CD14-positive monocyte (primary cell): Measurements from ENCODE around the gene FOXC1. TPM values are rescaled to one million over a fixed set of nuclear protein-coding genes. Genes with fewer than 3 reads are reported as not detected.

Experiments
- DNase-seq, 3 donors: peaks; one replicate each; pipeline ENCODE4 v3.0.0-alpha.2; 2011 to 2022
- H2AFZ ChIP-seq: 2 replicates; pipeline ENCODE4 v1.6.0; 2012; ENCODE audit warnings: mild to moderate bottlenecking, low read depth, low read length, inconsistent platforms; ENCODE audit not compliant: insufficient read depth, poor library complexity, severe bottlenecking
- H3K27ac ChIP-seq, 2 donors: 1 replicate in 1 of 2; 2 replicates in 1 of 2; pipeline ENCODE4 v1.5.1; 2012 to 2013; ENCODE audit warnings: low read length in 2 of 2, control low read depth in 1 of 2, inconsistent platforms in 1 of 2, low read depth in 1 of 2, mild to moderate bottlenecking in 1 of 2
- H3K27me3 ChIP-seq, 2 donors: one replicate each; pipeline versions ENCODE4 v1.6.0 to v1.6.1; 2011 to 2013; ENCODE audit warnings: low read length in 2 of 2; ENCODE audit not compliant: control insufficient read depth in 2 of 2, insufficient read depth in 2 of 2
- H3K36me3 ChIP-seq, 2 donors: replicated peaks in 1 of 2; 1 replicate in 1 of 2; 2 replicates in 1 of 2; pipeline versions ENCODE4 v1.5.1 to v1.6.1; 2012 to 2013; ENCODE audit warnings: low read length in 2 of 2, control low read depth in 1 of 2, inconsistent platforms in 1 of 2, mild to moderate bottlenecking in 1 of 2; ENCODE audit not compliant: insufficient read depth in 2 of 2, control insufficient read depth in 1 of 2
- H3K4me1 ChIP-seq, 2 donors: 1 replicate in 1 of 2; 2 replicates in 1 of 2; pipeline versions ENCODE4 v1.5.1 to v1.6.1; 2012 to 2013; ENCODE audit warnings: low read length in 2 of 2, control low read depth in 1 of 2, inconsistent platforms in 1 of 2, mild to moderate bottlenecking in 1 of 2, moderate library complexity in 1 of 2; ENCODE audit not compliant: insufficient read depth in 2 of 2, control insufficient read depth in 1 of 2
- H3K4me2 ChIP-seq: replicated peaks from 2 replicates; pipeline ENCODE3; 2012; ENCODE audit warnings: low read length, moderate library complexity, mild to moderate bottlenecking; ENCODE audit not compliant: poor library complexity, severe bottlenecking; ENCODE audit errors: extremely low read depth
- H3K4me3 ChIP-seq, 3 experiments: fragments of 200-600 bp in 1 of 3; sonication (generic) in 1 of 3; replicated peaks in 1 of 3; 1 replicate in 2 of 3; 2 replicates in 1 of 3; pipeline ENCODE4 v1.5.1; 2011 to 2013; ENCODE audit warnings: low read length in 3 of 3, mild to moderate bottlenecking in 3 of 3, control low read depth in 2 of 3, low read depth in 2 of 3, inconsistent platforms in 1 of 3, moderate library complexity in 1 of 3
- H3K79me2 ChIP-seq: 2 replicates; pipeline ENCODE4 v1.6.0; 2012; ENCODE audit warnings: mild to moderate bottlenecking, control low read depth, inconsistent platforms, low read length, moderate library complexity; ENCODE audit not compliant: insufficient read depth
- H3K9ac ChIP-seq: 2 replicates; pipeline ENCODE4 v1.6.0; 2017; ENCODE audit warnings: low read length, mild to moderate bottlenecking; ENCODE audit not compliant: insufficient read depth, poor library complexity, severe bottlenecking
- H3K9me3 ChIP-seq, 2 donors: replicated peaks in 1 of 2; 1 replicate in 1 of 2; 2 replicates in 1 of 2; pipeline versions ENCODE4 v1.5.1 to v1.6.1; 2012 to 2013; ENCODE audit warnings: low read length in 2 of 2, control low read depth in 1 of 2; ENCODE audit not compliant: control insufficient read depth in 1 of 2, insufficient read depth in 1 of 2
- H4K20me1 ChIP-seq: 2 replicates; pipeline ENCODE4 v1.6.0; 2012; ENCODE audit warnings: mild to moderate bottlenecking, low read length, control low read depth, moderate library complexity; ENCODE audit not compliant: insufficient read depth
- H3K27ac Mint-ChIP-seq, 7 donors: one replicate each; pipeline ENCODE4 v1.8.0; 2020; ENCODE audit warnings: mild to moderate bottlenecking in 7 of 7, mixed read lengths in 7 of 7, moderate library complexity in 6 of 7, inconsistent platforms in 2 of 7
- H3K27me3 Mint-ChIP-seq, 3 donors: one replicate each; pipeline ENCODE4 v1.8.0; 2021 to 2022; ENCODE audit warnings: low read depth in 3 of 3, mild to moderate bottlenecking in 3 of 3, mixed read lengths in 3 of 3, moderate library complexity in 3 of 3, inconsistent platforms in 1 of 3
- H3K36me3 Mint-ChIP-seq, 2 donors: one replicate each; pipeline ENCODE4 v1.8.0; 2020; ENCODE audit warnings: mixed read lengths in 2 of 2, inconsistent platforms in 1 of 2, mild to moderate bottlenecking in 1 of 2
- H3K4me1 Mint-ChIP-seq: one replicate; pipeline ENCODE4 v1.8.0; 2020; ENCODE audit warnings: mild to moderate bottlenecking, mixed read lengths
- H3K4me3 Mint-ChIP-seq, 2 donors: one replicate each; pipeline ENCODE4 v1.8.0; 2020; ENCODE audit warnings: mild to moderate bottlenecking in 2 of 2, mixed read lengths in 2 of 2, moderate library complexity in 1 of 2
- H3K9me3 Mint-ChIP-seq, 7 donors: one replicate each; pipeline ENCODE4 v1.8.0; 2020 to 2022; ENCODE audit warnings: mixed read lengths in 7 of 7, mild to moderate bottlenecking in 6 of 7, moderate library complexity in 6 of 7, inconsistent platforms in 2 of 7
- WGBS: methylation state at CpG from one replicate; pipeline ENCODE4 v1.1.5; 2013; ENCODE audit warnings: missing lambda C conversion rate; ENCODE audit not compliant: insufficient coverage; 5-methylcytosine and 5-hydroxymethylcytosine counted together
- intact Hi-C, 2 donors: fragments of 100-400 bp; cut with micrococcal nuclease; formaldehyde crosslinking; loops; one replicate each; pipeline versions ENCODE4 v1.15.0 to v1.15.1; 2023
- polyA plus RNA-seq, 3 donors: library from polyadenylated mRNA; depleted of rRNA in 1 of 3; unstranded in 2 of 3; stranded (reverse) in 1 of 3; fragments of 300-500 nt in 2 of 3; fragments of >200 nt in 1 of 3; fragmentation: Illumina TruSeq in 2 of 3; gene quantifications; 1 replicate in 2 of 3; 2 replicates in 1 of 3; pipeline ENCODE4 v1.2.3, GENCODE V29; 2012 to 2021
- TF ChIP-seq, protein P1 (sequence below): fragments of 200-600 bp; IDR thresholded peaks from one replicate; pipeline ENCODE4 v1.8.0; 2022; ENCODE audit warnings: antibody characterized with exemption, mild to moderate bottlenecking

FOXC1 gene
- polyA plus RNA-seq, 3 donors = 0.36 TPM; not detected in 2

DNA sequence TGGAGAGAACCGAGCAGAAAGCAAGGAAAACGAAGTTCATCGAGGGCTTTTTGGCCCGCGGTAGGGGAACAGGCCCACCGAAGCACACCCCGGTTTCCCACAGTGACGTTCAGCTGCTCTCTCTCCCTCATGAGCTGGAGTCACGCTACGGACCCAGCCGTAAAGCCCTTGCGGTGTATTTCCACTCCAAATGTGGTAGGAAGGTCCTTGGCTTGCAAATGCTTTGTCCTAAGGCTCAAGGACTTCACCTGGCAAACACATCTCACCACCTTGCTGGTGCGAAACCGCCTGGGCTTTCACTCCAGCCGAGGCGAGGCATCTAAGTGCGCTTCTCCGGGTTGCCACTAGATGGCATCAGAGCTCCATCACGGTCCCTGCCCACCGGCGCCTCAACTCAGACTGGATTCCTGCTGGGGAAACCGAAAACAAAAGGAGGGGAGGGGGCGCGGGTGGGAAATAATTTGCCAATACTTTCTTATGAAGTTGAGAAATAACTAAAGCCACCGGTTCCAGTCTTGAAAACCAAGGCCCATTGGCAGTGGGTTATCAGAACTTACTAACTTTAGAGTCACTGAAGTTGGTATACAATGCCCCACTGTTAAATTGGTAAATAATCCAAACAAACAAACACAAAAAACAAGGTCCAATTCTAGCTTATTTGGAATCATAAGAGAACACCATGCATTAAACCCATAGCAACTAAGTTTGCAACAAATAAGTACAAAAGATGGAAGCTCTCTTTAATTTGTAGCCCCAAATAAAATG is 13.4 kb upstream of the FOXC1 start:
- peaks cover 0 to 7% of the 10 kb centered on the region in 2 donors for H3K9me3 ChIP-seq
- H3K27me3 ChIP-seq = peaks cover 15 to 70% of the 10 kb centered on the region in 2 donors
- intact Hi-C loops = loop anchor here (2.0 to 10.0 kb wide), 4 partner anchors 759 to 1169 kb away; partner anchors contain the start of gene WRNIP1 (in 1 of the 2)
- no peak overlapping the region for H3K27ac ChIP-seq
- no peak overlapping the region for H3K9ac ChIP-seq
- 15% methylated on average over 17 of the region's 25 CpGs for WGBS
- Mint-ChIP-seq H3K27ac (peak overlapping the region in 1 of 7 donors; percentile 41), H3K27me3 (peaks cover 50 to 80% (median 56%) of the 10 kb centered on the region in 3 donors), H3K9me3 (peaks cover 0 to 3% (median 0%) of the 10 kb centered on the region in 7 donors), H3K36me3 (no peaks in the 10 kb centered on the region), H3K4me1 (peaks cover 9% of the 10 kb centered on the region), H3K4me3 (peak overlapping the region in 1 of 2 donors; percentile 68)
- H4K20me1 ChIP-seq = no peaks in the 10 kb centered on the region
- peaks cover 5 to 7% of the 10 kb centered on the region in 2 donors for H3K4me1 ChIP-seq
- H2AFZ ChIP-seq = peak overlapping the region; percentile 21
- H3K79me2 ChIP-seq = no peaks in the 10 kb centered on the region
- H3K4me3 ChIP-seq = no peak overlapping the region
- TF ChIP-seq, protein P1, sequence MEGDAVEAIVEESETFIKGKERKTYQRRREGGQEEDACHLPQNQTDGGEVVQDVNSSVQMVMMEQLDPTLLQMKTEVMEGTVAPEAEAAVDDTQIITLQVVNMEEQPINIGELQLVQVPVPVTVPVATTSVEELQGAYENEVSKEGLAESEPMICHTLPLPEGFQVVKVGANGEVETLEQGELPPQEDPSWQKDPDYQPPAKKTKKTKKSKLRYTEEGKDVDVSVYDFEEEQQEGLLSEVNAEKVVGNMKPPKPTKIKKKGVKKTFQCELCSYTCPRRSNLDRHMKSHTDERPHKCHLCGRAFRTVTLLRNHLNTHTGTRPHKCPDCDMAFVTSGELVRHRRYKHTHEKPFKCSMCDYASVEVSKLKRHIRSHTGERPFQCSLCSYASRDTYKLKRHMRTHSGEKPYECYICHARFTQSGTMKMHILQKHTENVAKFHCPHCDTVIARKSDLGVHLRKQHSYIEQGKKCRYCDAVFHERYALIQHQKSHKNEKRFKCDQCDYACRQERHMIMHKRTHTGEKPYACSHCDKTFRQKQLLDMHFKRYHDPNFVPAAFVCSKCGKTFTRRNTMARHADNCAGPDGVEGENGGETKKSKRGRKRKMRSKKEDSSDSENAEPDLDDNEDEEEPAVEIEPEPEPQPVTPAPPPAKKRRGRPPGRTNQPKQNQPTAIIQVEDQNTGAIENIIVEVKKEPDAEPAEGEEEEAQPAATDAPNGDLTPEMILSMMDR = peak; percentile 96
- H3K36me3 ChIP-seq = no peaks in the 10 kb centered on the region
- peak in 2 of 3 donors; percentile 61 to 65 for DNase-seq
- H3K4me2 ChIP-seq = peak overlapping the region; percentile 40

DNA sequence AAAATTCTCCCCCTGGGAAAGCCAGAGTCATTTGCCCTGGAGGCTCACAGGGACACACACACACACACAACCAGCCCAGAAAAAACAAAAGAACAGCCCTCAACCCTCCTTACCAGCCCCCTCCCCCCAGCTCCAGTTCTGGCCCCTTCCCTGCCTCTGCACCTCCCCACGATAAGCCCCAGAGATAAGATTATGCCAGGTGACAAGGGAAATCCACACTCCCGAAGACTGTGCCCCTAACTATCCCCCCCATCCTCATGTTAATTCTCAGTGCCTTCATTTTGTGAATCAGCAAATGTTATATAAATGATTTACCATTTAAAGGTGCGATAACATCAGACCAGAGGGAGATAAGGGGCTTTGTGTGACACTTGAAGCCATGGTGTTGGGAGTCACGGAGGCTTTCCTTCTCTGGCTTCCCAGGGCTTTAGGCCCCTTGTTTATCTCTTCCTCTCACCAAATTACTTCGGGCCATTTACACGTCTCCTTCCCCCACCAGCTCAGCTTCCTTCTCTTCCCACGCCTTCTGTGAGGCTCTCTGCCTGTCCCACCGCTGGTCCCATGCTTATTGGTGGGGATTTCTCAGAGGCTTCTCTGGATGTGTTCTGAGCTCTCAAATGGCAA is 12.5 kb upstream of the FOXC1 start:
- Mint-ChIP-seq H3K4me3 (peak overlapping the region in 1 of 2 donors; percentile 46), H3K27ac (no peak overlapping the region), H3K4me1 (peaks cover 11% of the 10 kb centered on the region), H3K9me3 (peaks cover 0 to 3% (median 0%) of the 10 kb centered on the region in 7 donors), H3K36me3 (no peaks in the 10 kb centered on the region), H3K27me3 (peaks cover 57 to 90% (median 58%) of the 10 kb centered on the region in 3 donors)
- no peaks in the 10 kb centered on the region for H4K20me1 ChIP-seq
- intact Hi-C loops = loop anchor here (2.0 to 10.0 kb wide), 4 partner anchors 758 to 1168 kb away; partner anchors contain the start of gene WRNIP1 (in 1 of the 2)
- no peaks in the 10 kb centered on the region for H3K36me3 ChIP-seq
- H3K9me3 ChIP-seq = peaks cover 0 to 7% of the 10 kb centered on the region in 2 donors
- no peak overlapping the region for H3K4me2 ChIP-seq
- DNase-seq = no peak
- peaks cover 5 to 7% of the 10 kb centered on the region in 2 donors for H3K4me1 ChIP-seq
- TF ChIP-seq, protein P1 = no peak
- H3K9ac ChIP-seq = no peak overlapping the region
- H3K4me3 ChIP-seq = no peak overlapping the region
- no peak overlapping the region for H2AFZ ChIP-seq
- WGBS = 88% methylated on average over 2 of the region's 8 CpGs
- H3K27ac ChIP-seq = no peak overlapping the region
- no peaks in the 10 kb centered on the region for H3K79me2 ChIP-seq
- peaks cover 19 to 79% of the 10 kb centered on the region in 2 donors for H3K27me3 ChIP-seq
